HG03439 (cell line): ENCODE data around the gene USO1.
A peak's percentile ranks its signal among the peaks of the same experiment; 100 is the strongest.
"Not testable (repeated sequence)": the region's sequence is repeated elsewhere in the genome, so short reads cannot be mapped to it uniquely, and the experiment has no call there.

ENCODE experiments used
- ATAC-seq: cut with Tn5 transposase; IDR thresholded peaks from one replicate; pipeline ENCODE4 v1.9.1; 2021; ENCODE audit warnings: mild to moderate bottlenecking, moderate library complexity; ENCODE audit not compliant: unreplicated experiment

Gene USO1

GRCh38 chr4:75710246-75710645, 14.1 kb upstream of the USO1 start:
- ATAC-seq, result no peak

GRCh38 chr4:75714011-75714410, 10.4 kb upstream of the USO1 start:
- ATAC-seq, result no peak

GRCh38 chr4:75714704-75715103, 9.7 kb upstream of the USO1 start:
- no peak for ATAC-seq

- ATAC-seq, result no peak
These were observed 9.1 kb upstream of the USO1 start for GRCh38 chr4:75715105-75715799.

- ATAC-seq, result not testable (repeated sequence)
These were observed 8.3 kb upstream of the USO1 start for GRCh38 chr4:75716054-75716453.

- ATAC-seq, result no peak
These were observed 7.0 kb upstream of the USO1 start for GRCh38 chr4:75717408-75717807.

GRCh38 chr4:75718529-75718928, 5.8 kb upstream of the USO1 start:
- no peak for ATAC-seq

- no peak for ATAC-seq
These were observed 2.0 kb upstream of the USO1 start for GRCh38 chr4:75722417-75722816.

GRCh38 chr4:75723163-75724065, 963 bp upstream of the USO1 start:
- no peak for ATAC-seq

- ATAC-seq, result peak; percentile 63
These were observed 719 bp downstream of the USO1 start for GRCh38 chr4:75724867-75725724.

- not testable (repeated sequence) for ATAC-seq
These were observed 1.7 kb downstream of the USO1 start for GRCh38 chr4:75725942-75726538.

- ATAC-seq, result no peak
These were observed 2.2 kb downstream of the USO1 start for GRCh38 chr4:75726577-75726976.

GRCh38 chr4:75727073-75727472, 2.7 kb downstream of the USO1 start:
- no peak for ATAC-seq

GRCh38 chr4:75729836-75730235, 5.5 kb downstream of the USO1 start:
- no peak for ATAC-seq

- no peak for ATAC-seq
These were observed 9.0 kb downstream of the USO1 start for GRCh38 chr4:75733369-75733768.

- ATAC-seq, result no peak
These were observed 11.1 kb downstream of the USO1 start for GRCh38 chr4:75735525-75735924.

- ATAC-seq, result no peak
These were observed 12.5 kb downstream of the USO1 start for GRCh38 chr4:75736862-75737261.

GRCh38 chr4:75737398-75737797, 13.0 kb downstream of the USO1 start:
- no peak for ATAC-seq

- ATAC-seq, result no peak
These were observed 16.6 kb downstream of the USO1 start for GRCh38 chr4:75741027-75741426.

- no peak for ATAC-seq
These were observed 18.1 kb downstream of the USO1 start for GRCh38 chr4:75742451-75742850.

GRCh38 chr4:75745161-75745560, 20.8 kb downstream of the USO1 start:
- no peak for ATAC-seq
